ENCODE measurements around the gene C22orf15. TPM values are rescaled to one million over a fixed set of nuclear protein-coding genes. Genes with fewer than 3 reads are reported as not detected.

Gene C22orf15
- total RNA-seq, 1 experiment from 2014 or later: 0.81 TPM

GRCh38 chr22:23782252-23782651, 19.5 kb downstream of the C22orf15 start:
- H2BK12ac ChIP-seq (ENCODE audit: insufficient read length, low read depth, low read length): no peak overlapping the region
- H3K27ac ChIP-seq (ENCODE audit: insufficient read length, low read depth, low read length): no peak overlapping the region
- no peak overlapping the region for H3K4me2 ChIP-seq (ENCODE audit: insufficient read depth, insufficient read length, low read length)
- H3T11ph ChIP-seq (ENCODE audit: low read length): no peak overlapping the region
- H2BK20ac ChIP-seq (ENCODE audit: low read depth, low read length, poor library complexity, severe bottlenecking): no peak overlapping the region
- H3K4me3 Mint-ChIP-seq: no peak overlapping the region
- H2AFZ ChIP-seq (ENCODE audit: low read length): no peak overlapping the region
- no peaks in the 10 kb centered on the region for H3K4me1 ChIP-seq (ENCODE audit: insufficient read depth, low read length)
- no peak overlapping the region for H3K56ac ChIP-seq (ENCODE audit: insufficient read length, low read depth, low read length)
- no peak overlapping the region for H2BK15ac ChIP-seq (ENCODE audit: low read depth, low read length)
- WGBS (ENCODE audit: extremely low coverage, insufficient read length, low lambda C conversion rate): no CpG with 5 or more reads among the region's 16 CpGs
- no peak overlapping the region for H4K8ac ChIP-seq (replicated peaks; ENCODE audit: insufficient read length, low read depth, low read length)
- H3K79me1 ChIP-seq (ENCODE audit: insufficient read depth, low read depth, low read length, poor library complexity, severe bottlenecking): no peaks in the 10 kb centered on the region
- no peak overlapping the region for H4K5ac ChIP-seq (ENCODE audit: insufficient read length, low read depth, low read length)
- no peak overlapping the region for H3K9ac ChIP-seq (ENCODE audit: extremely low read depth, insufficient read length, low read length)
- no peak overlapping the region for H2BK5ac ChIP-seq (ENCODE audit: insufficient read length, low read length)
- no peak overlapping the region for H3K23ac ChIP-seq (ENCODE audit: insufficient read length, low read depth, low read length)
- DNase-seq: no peak
- H3K9me3 ChIP-seq (ENCODE audit: control insufficient read depth, low read depth, low read length): no peaks in the 10 kb centered on the region
- H3K27me3 Mint-ChIP-seq (ENCODE audit: low read depth): no peaks in the 10 kb centered on the region
- no peaks in the 10 kb centered on the region for H4K20me1 ChIP-seq (ENCODE audit: control insufficient read depth, insufficient read depth, insufficient read length)
- no peaks in the 10 kb centered on the region for H3K36me3 Mint-ChIP-seq (ENCODE audit: insufficient read depth in 1 of 3, low read depth in 3 of 3)
- H3K9me3 Mint-ChIP-seq: no peaks in the 10 kb centered on the region
- no peaks in the 10 kb centered on the region for H3K27me3 ChIP-seq (ENCODE audit: insufficient read depth, low read length)
- no peak overlapping the region for H3K4ac ChIP-seq (ENCODE audit: low read depth, low read length)
- no peak overlapping the region for H3K14ac ChIP-seq (ENCODE audit: insufficient read depth, low read length)
- H4K91ac ChIP-seq (ENCODE audit: insufficient read length, low read depth, low read length): no peak overlapping the region
- H3K27ac Mint-ChIP-seq: no peak overlapping the region
- H3K79me2 ChIP-seq (ENCODE audit: insufficient read depth, low read length): no peaks in the 10 kb centered on the region
- H2BK120ac ChIP-seq (ENCODE audit: low read depth, low read length, poor library complexity, severe bottlenecking): no peak overlapping the region
- peaks cover 9 to 11% of the 10 kb centered on the region in 2 experiments for H3K4me1 Mint-ChIP-seq
- TF ChIP-seq CTCF (conservative IDR thresholded peaks at IDR 0.05): no peak
- peaks cover 2% of the 10 kb centered on the region for H3K23me2 ChIP-seq (ENCODE audit: insufficient read length, low read depth, low read length, poor library complexity, severe bottlenecking)
- no peak overlapping the region for H3K18ac ChIP-seq (ENCODE audit: insufficient read length, low read depth, low read length)
- H2AK5ac ChIP-seq (ENCODE audit: insufficient read length, low read length): no peak overlapping the region
